ENCODE data around the gene DNA2. TPM values are rescaled to one million over a fixed set of nuclear protein-coding genes. Genes with fewer than 3 reads are reported as not detected.
A peak's percentile ranks its signal among the peaks of the same experiment; 100 is the strongest.

The DNA2 gene
- polyA plus RNA-seq, 1 of the 3 experiments (the other 2 are of a cell fraction): 2.5 TPM

- POLR2A ChIA-PET: interaction anchor here (0.7 to 2.1 kb wide), 4 partner anchors 8 to 494 kb away, joined by 3 to 6 read pairs (median 4); partner anchors contain the start of genes HNRNPH3 and STOX1
- peaks cover 58% of the 10 kb centered on the region for H3K79me2 ChIP-seq (ENCODE audit: insufficient read depth)
These were observed 65.5 kb downstream of the DNA2 start for GRCh38 chr10:68406111-68406814.

GRCh38 chr10:68403701-68404100 lies 68.1 kb downstream of the DNA2 start:
- POLR2A ChIA-PET: no interaction called here
- Histone ChIP-seq H3K9me2 (no peaks in the 10 kb centered on the region), H3K4me1 (ENCODE audit: control insufficient read depth in 1 of 2, insufficient read depth in 2 of 2, low read depth in 1 of 2, low read length in 1 of 2) (peaks cover 0 to 5% of the 10 kb centered on the region in 2 experiments; a peak in 2 of 4 replicates), H3K36me3 (replicated peaks in 1 of 2; ENCODE audit: control insufficient read depth in 1 of 2, insufficient read depth in 2 of 2, low read length in 1 of 2) (peaks cover 7 to 30% of the 10 kb centered on the region in 2 experiments), H3K9me3 (no peaks in the 10 kb centered on the region), H3K79me2 (ENCODE audit: insufficient read depth) (peaks cover 81% of the 10 kb centered on the region), H2AFZ (ENCODE audit: low read depth) (no peak overlapping the region), H3F3A (replicated peaks; ENCODE audit: insufficient read depth) (peaks cover 6% of the 10 kb centered on the region), H4K20me1 (ENCODE audit: insufficient read depth) (peaks cover 20% of the 10 kb centered on the region), H3K27me3 (ENCODE audit: insufficient read depth) (no peaks in the 10 kb centered on the region), H3K9ac (no peak overlapping the region), H3K27ac (ENCODE audit: low read depth in 2 of 2, low read length in 1 of 2) (no peak overlapping the region), H3K4me3 (ENCODE audit: low read depth in 2 of 2, low read length in 1 of 2) (no peak overlapping the region), H3K4me2 (no peak overlapping the region)
- CTCF ChIA-PET: interaction anchor here (1.4 kb wide), 1 partner anchor 18 kb away, joined by 3 read pairs; no protein-coding TSS in a partner anchor
- DNase-seq: no peak
- WGBS (ENCODE audit: low lambda C conversion rate): 86% methylated on average over 4 of the region's 4 CpGs
- no peak for TF ChIP-seq JUND (IDR thresholded peaks at IDR 0.05)
- TF ChIP-seq MXI1 (IDR thresholded peaks at IDR 0.05; ENCODE audit: low read depth, low read length): no peak
- TF ChIP-seq RXRA (IDR thresholded peaks at IDR 0.05; ENCODE audit: borderline replicate concordance, low read depth): no peak
- TF ChIP-seq NFIC (IDR thresholded peaks at IDR 0.05; ENCODE audit: borderline replicate concordance): no peak
- no peak for TF ChIP-seq MAX (IDR thresholded peaks at IDR 0.05; ENCODE audit: low read depth)
- TF ChIP-seq FOSL2 (IDR thresholded peaks at IDR 0.05; ENCODE audit: borderline replicate concordance, low read depth): no peak
- no peak for TF ChIP-seq GABPA (IDR thresholded peaks at IDR 0.05; ENCODE audit: low read depth)
- TF ChIP-seq RCOR1 (IDR thresholded peaks at IDR 0.05; ENCODE audit: low read length): no peak
- no peak for TF ChIP-seq USF2 (IDR thresholded peaks at IDR 0.05; ENCODE audit: borderline replicate concordance, low read depth, low read length)
- no peak for TF ChIP-seq FOXM1 (IDR thresholded peaks at IDR 0.05; ENCODE audit: low read depth)
- no peak for TF ChIP-seq FOXJ3 (CRISPR knock-in tag; IDR thresholded peaks at IDR 0.05)
- TF ChIP-seq CHD2 (IDR thresholded peaks at IDR 0.05; ENCODE audit: low read length, partially characterized antibody): no peak
- TF ChIP-seq ZBTB33 (IDR thresholded peaks at IDR 0.05; ENCODE audit: borderline replicate concordance, low read depth): no peak
- TF ChIP-seq RFX5 (IDR thresholded peaks at IDR 0.05; ENCODE audit: low read length): no peak

More at GRCh38 chr10:68406111-68406814, 65.5 kb downstream of the DNA2 start:
- H3K36me3 ChIP-seq (replicated peaks in 1 of 2; ENCODE audit: control insufficient read depth in 1 of 2, insufficient read depth in 2 of 2, low read length in 1 of 2): peaks cover 3 to 11% of the 10 kb centered on the region in 2 experiments
- peak overlapping the region; percentile 98 for H3K9ac ChIP-seq
- no peaks in the 10 kb centered on the region for H3K9me2 ChIP-seq
- no peaks in the 10 kb centered on the region for H3K9me3 ChIP-seq
- H3K4me2 ChIP-seq: peak overlapping the region; percentile 73
- DNase-seq: peak; percentile 84
- H3K4me1 ChIP-seq (ENCODE audit: control insufficient read depth in 1 of 2, insufficient read depth in 2 of 2, low read depth in 1 of 2, low read length in 1 of 2): peaks cover 0 to 5% of the 10 kb centered on the region in 2 experiments; a peak in 2 of 4 replicates
- H3K27me3 ChIP-seq (ENCODE audit: insufficient read depth): no peaks in the 10 kb centered on the region
- peak overlapping the region; percentile 79 to 94 for H3K4me3 ChIP-seq (ENCODE audit: low read depth in 2 of 2, low read length in 1 of 2)
- TF ChIP-seq MAX (IDR thresholded peaks at IDR 0.05; ENCODE audit: low read depth) (peak; percentile 33; the same call in 1 of the 2 replicates), CHD2 (IDR thresholded peaks at IDR 0.05; ENCODE audit: low read length, partially characterized antibody) (no peak), ELF1 (IDR thresholded peaks at IDR 0.05) (no peak), NRF1 (IDR thresholded peaks at IDR 0.05; ENCODE audit: low read depth, low read length) (no peak), FOXM1 (IDR thresholded peaks at IDR 0.05; ENCODE audit: low read depth) (no peak), TEAD4 (IDR thresholded peaks at IDR 0.05; ENCODE audit: borderline replicate concordance, insufficient read depth) (no peak), MXI1 (IDR thresholded peaks at IDR 0.05; ENCODE audit: low read depth, low read length) (peak; percentile 93), SIN3A (IDR thresholded peaks at IDR 0.05; ENCODE audit: borderline replicate concordance, low read depth, low read length) (peak; percentile 77; the same call in 1 of the 2 replicates), TCF12 (IDR thresholded peaks at IDR 0.05) (no peak), SMC3 (IDR thresholded peaks at IDR 0.05; ENCODE audit: low read depth, low read length) (no peak), FOXJ3 (CRISPR knock-in tag; IDR thresholded peaks at IDR 0.05) (no peak; the same call in 1 of the 2 replicates), IRF3 (IDR thresholded peaks at IDR 0.05; ENCODE audit: low read depth, low read length) (no peak), YY1 (IDR thresholded peaks at IDR 0.05; ENCODE audit: low read depth) (no peak), POLR2AphosphoS5 (IDR thresholded peaks at IDR 0.05; ENCODE audit: low read depth, low read length) (peak; percentile 42; the same call in 1 of the 2 replicates), NFIC (IDR thresholded peaks at IDR 0.05; ENCODE audit: borderline replicate concordance) (no peak), EZH2phosphoT487 (IDR thresholded peaks at IDR 0.05; ENCODE audit: borderline replicate concordance, low read depth) (no peak)
- H3F3A ChIP-seq (replicated peaks; ENCODE audit: insufficient read depth): peaks cover 12% of the 10 kb centered on the region
- CTCF ChIA-PET: interaction anchor here (0.6 to 1.5 kb wide), 20 partner anchors 12 to 523 kb away, joined by 3 to 10 read pairs (median 3); no protein-coding TSS in a partner anchor
- WGBS (ENCODE audit: low lambda C conversion rate): under 1% methylated on average over 25 of the region's 38 CpGs
- peak overlapping the region; percentile 42 for H2AFZ ChIP-seq (ENCODE audit: low read depth)
- peaks cover 20% of the 10 kb centered on the region for H4K20me1 ChIP-seq (ENCODE audit: insufficient read depth)
- peak overlapping the region; percentile 88 to 89 for H3K27ac ChIP-seq (ENCODE audit: low read depth in 2 of 2, low read length in 1 of 2)
